ENCODE results near the gene LYZL6.

GRCh38 chr17:35969558-35970380, 26.3 kb upstream of the LYZL6 start:
- TF ChIP-seq TAF1 (IDR thresholded peaks at IDR 0.05; ENCODE audit: borderline replicate concordance, insufficient read depth, low read length) = no peak
- no peak for TF ChIP-seq POLR2AphosphoS5 (IDR thresholded peaks at IDR 0.05; ENCODE audit: low read depth, low read length)
- no peak for TF ChIP-seq REST (IDR thresholded peaks at IDR 0.05; ENCODE audit: insufficient read depth in 1 of 2, low read depth in 2 of 2, low read length in 2 of 2)

All from PFSK-1 (cell line).